IPS-18a (cell line): Measurements from ENCODE around the gene CYTH3.
A peak's percentile ranks its signal among the peaks of the same experiment; 100 is the strongest.

Experiments used
- H3K27ac ChIP-seq: one replicate; pipeline ENCODE4 v1.5.1; 2013; ENCODE audit warnings: low read length
- H3K27me3 ChIP-seq: one replicate; pipeline ENCODE4 v1.6.1; 2013; ENCODE audit warnings: mild to moderate bottlenecking, low read length; ENCODE audit not compliant: control insufficient read depth, insufficient read depth
- H3K36me3 ChIP-seq: one replicate; pipeline ENCODE4 v1.6.1; 2013; ENCODE audit warnings: low read depth, low read length; ENCODE audit not compliant: control insufficient read depth
- H3K4me1 ChIP-seq: one replicate; pipeline ENCODE4 v1.6.1; 2013; ENCODE audit warnings: low read depth, low read length; ENCODE audit not compliant: control insufficient read depth
- H3K4me3 ChIP-seq: one replicate; pipeline ENCODE4 v1.5.1; 2013; ENCODE audit warnings: low read length
- H3K9ac ChIP-seq: one replicate; pipeline ENCODE4 v1.6.1; 2013; ENCODE audit warnings: mild to moderate bottlenecking, low read length, moderate library complexity
- H3K9me3 ChIP-seq: one replicate; pipeline ENCODE4 v1.6.1; 2013; ENCODE audit warnings: low read depth, low read length; ENCODE audit not compliant: control insufficient read depth

Gene CYTH3

GRCh38 chr7:6278749-6279310 lies 6.4 kb upstream of the CYTH3 start:
- Histone ChIP-seq H3K36me3 (no peaks in the 10 kb centered on the region), H3K9ac (no peak overlapping the region), H3K27me3 (no peaks in the 10 kb centered on the region), H3K4me3 (no peak overlapping the region), H3K9me3 (no peaks in the 10 kb centered on the region), H3K4me1 (no peaks in the 10 kb centered on the region), H3K27ac (no peak overlapping the region)

GRCh38 chr7:6277476-6277875 lies 5.1 kb upstream of the CYTH3 start:
- no peaks in the 10 kb centered on the region for H3K36me3 ChIP-seq
- H3K4me1 ChIP-seq: peaks cover 3% of the 10 kb centered on the region
- H3K4me3 ChIP-seq: no peak overlapping the region
- peaks cover 5% of the 10 kb centered on the region for H3K27me3 ChIP-seq
- no peaks in the 10 kb centered on the region for H3K9me3 ChIP-seq
- no peak overlapping the region for H3K9ac ChIP-seq
- no peak overlapping the region for H3K27ac ChIP-seq

DNA sequence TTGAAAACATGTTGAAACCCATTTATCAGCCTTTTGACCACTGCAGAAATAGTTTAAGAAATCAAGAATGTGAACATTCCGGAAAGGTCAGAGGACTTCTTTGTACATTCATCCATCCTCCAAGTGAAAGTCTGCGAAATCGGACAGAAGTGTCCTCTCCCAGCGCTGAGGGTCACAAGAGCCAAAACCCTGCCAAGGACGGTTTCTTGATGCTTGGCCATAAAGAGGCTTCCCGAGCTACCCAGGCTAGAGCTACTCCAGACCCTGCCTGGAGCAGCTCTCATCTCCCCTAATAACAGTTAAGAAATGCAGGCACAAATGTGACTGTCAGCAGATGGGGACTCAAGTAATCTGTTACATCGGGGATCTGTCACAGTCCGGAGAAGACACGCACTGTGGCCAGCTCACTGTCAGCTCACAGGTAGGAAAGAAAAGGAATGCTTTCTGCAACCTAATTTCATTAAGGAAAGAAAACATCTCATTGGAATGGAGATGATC lies 4.5 kb upstream of the CYTH3 start:
- H3K27me3 ChIP-seq: peaks cover 5% of the 10 kb centered on the region
- no peak overlapping the region for H3K27ac ChIP-seq
- no peaks in the 10 kb centered on the region for H3K36me3 ChIP-seq
- no peak overlapping the region for H3K9ac ChIP-seq
- peaks cover 3% of the 10 kb centered on the region for H3K4me1 ChIP-seq
- H3K4me3 ChIP-seq: no peak overlapping the region
- no peaks in the 10 kb centered on the region for H3K9me3 ChIP-seq

DNA sequence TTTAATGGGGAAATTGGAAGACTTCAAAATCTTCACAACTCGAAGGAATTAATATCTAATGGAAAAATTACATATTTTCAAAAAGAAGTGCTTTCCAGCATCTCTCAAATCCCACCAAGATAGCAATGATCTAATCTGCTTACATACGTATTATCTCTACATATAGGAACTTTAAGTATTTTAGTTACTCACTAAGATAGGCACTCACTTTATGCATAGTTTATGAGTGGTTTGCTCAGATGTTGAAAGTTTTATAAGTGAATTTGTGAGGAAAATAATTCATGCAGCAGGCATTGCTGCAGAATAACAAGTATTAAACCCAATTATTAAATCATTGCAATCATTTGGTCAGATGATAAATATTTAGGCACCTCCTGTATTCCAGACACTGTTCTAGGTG lies 2.3 kb upstream of the CYTH3 start:
- Histone ChIP-seq H3K4me1 (peaks cover 12% of the 10 kb centered on the region), H3K27me3 (peaks cover 24% of the 10 kb centered on the region), H3K27ac (no peak overlapping the region), H3K4me3 (no peak overlapping the region), H3K9ac (no peak overlapping the region), H3K9me3 (no peaks in the 10 kb centered on the region), H3K36me3 (no peaks in the 10 kb centered on the region)

DNA sequence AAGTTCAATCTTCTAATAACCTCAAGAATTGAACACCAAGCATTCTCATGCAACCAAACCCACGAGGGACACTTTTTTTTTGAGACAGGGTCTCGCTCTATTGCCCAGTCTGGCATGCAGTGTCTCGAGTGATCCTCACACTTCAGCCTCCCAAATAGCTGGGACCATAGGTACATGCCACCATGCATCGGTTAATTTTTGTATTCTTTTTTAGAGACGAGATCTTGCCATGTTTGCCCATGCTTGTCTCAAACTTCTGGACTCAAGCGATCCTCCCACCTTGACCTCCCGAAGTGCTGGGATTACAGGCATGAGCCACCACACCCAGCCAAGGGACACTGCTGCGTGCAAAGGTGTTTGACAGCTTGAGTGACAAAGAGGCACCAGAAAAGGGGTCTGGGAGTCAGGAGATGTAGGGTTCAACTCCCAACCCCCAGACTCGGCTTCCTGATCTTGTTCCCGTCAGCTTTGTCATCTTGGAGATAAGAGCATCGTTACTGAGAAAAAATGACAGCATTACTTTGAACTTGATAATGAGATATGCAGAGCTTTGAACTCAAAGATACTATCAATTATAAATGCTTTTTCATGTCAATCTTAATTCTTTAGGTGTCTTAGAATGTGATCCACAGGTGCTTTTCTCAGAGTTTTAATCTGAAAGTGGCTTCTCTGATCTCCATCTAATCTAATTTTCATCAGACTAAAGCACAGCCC lies 1.6 kb upstream of the CYTH3 start:
- no peak overlapping the region for H3K9ac ChIP-seq
- no peaks in the 10 kb centered on the region for H3K36me3 ChIP-seq

DNA sequence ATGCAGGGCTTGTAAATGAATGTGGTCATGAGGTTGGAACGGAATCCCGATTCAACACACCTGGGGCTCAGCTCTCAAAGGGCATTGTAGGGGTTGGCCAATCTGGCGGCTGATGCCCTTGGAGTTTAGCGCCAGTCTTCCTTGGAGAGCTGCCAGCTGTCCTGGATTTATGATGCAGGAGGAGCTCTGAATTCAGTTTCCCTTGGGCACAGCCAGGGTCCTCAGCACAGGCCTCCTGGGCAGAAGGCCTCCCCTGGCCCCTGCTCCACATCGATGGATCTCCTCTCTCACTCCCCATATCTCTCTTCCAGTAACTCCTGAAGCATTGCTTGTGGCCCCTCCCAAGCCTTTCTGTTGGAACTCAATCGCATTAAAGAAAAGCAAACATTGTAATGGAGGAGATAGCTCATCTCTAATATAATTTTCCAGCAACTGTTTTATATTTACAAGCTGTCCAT lies 985 bp upstream of the CYTH3 start:
- peaks cover 24% of the 10 kb centered on the region for H3K27me3 ChIP-seq
- peaks cover 12% of the 10 kb centered on the region for H3K4me1 ChIP-seq
- H3K9ac ChIP-seq: no peak overlapping the region
- H3K36me3 ChIP-seq: no peaks in the 10 kb centered on the region
- no peak overlapping the region for H3K4me3 ChIP-seq
- no peak overlapping the region for H3K27ac ChIP-seq
- H3K9me3 ChIP-seq: no peaks in the 10 kb centered on the region

More for the DNA sequence above, 1.6 kb upstream of the CYTH3 start:
- Histone ChIP-seq H3K4me3 (no peak overlapping the region), H3K9me3 (no peaks in the 10 kb centered on the region), H3K27me3 (peaks cover 24% of the 10 kb centered on the region), H3K27ac (no peak overlapping the region), H3K4me1 (peaks cover 12% of the 10 kb centered on the region)

- H3K4me1 ChIP-seq: peaks cover 12% of the 10 kb centered on the region
- peak overlapping the region; percentile 34 for H3K9ac ChIP-seq
These were observed 557 bp downstream of the CYTH3 start for GRCh38 chr7:6271694-6272440.

DNA sequence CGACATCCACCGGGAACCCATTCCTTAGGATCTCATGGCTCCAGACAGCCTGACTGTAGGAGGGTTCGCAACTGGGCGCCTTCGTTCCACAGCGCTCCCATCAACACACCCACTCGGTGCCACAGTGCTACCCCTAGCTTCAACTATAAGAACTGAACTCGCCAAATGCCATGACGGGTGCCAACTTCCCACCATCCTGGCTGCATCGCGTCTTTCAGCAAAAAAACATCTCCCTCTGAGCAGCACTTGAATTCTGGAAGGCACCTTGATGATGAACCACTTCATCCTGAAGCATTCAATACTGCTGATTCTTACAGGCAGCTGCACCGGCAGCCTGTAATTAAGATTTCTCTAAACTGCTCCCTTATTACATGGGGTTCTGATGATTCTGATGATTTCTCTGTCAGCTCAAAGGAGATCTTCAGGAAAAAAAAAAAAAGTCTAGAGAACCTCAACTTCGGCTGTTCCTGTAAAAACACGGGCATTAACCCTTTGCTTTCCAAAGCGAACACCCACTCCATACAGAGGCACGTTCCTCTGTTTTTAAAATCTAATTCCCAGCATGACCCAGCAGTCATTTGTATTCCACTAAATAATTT lies 1.3 kb downstream of the CYTH3 start:
- no peaks in the 10 kb centered on the region for H3K9me3 ChIP-seq
- H3K4me3 ChIP-seq: peak overlapping the region; percentile 85
- peaks cover 12% of the 10 kb centered on the region for H3K4me1 ChIP-seq
- no peak overlapping the region for H3K27ac ChIP-seq
- peaks cover 24% of the 10 kb centered on the region for H3K27me3 ChIP-seq
- H3K36me3 ChIP-seq: no peaks in the 10 kb centered on the region
- peak overlapping the region; percentile 34 for H3K9ac ChIP-seq

More at GRCh38 chr7:6271694-6272440, 557 bp downstream of the CYTH3 start:
- Histone ChIP-seq H3K9me3 (no peaks in the 10 kb centered on the region), H3K27me3 (peaks cover 24% of the 10 kb centered on the region), H3K27ac (no peak overlapping the region), H3K4me3 (peak overlapping the region; percentile 85), H3K36me3 (no peaks in the 10 kb centered on the region)

DNA sequence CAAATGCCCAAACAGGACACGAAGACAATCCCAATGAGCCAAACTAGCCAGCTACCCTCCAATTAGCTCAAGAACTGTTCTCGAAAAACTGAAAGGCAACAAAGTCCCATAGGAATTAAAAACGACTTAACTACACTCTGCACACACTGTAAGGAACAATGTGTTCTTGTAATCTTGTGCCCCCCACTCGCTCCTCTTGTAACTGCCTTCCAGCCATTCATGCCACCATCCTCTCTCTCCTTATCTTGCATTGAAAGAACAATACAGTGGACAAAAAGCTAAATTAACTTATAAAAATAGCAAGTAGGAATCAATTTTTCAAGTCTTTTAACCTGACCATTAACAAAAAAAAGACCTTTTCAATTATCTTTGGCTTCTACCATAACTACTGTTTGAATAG lies 2.9 kb downstream of the CYTH3 start:
- Histone ChIP-seq H3K27ac (no peak overlapping the region), H3K36me3 (no peaks in the 10 kb centered on the region), H3K27me3 (peaks cover 24% of the 10 kb centered on the region), H3K9ac (no peak overlapping the region), H3K9me3 (no peaks in the 10 kb centered on the region), H3K4me3 (no peak overlapping the region), H3K4me1 (peaks cover 12% of the 10 kb centered on the region)

- Histone ChIP-seq H3K4me3 (no peak overlapping the region), H3K9ac (no peak overlapping the region), H3K4me1 (peaks cover 12% of the 10 kb centered on the region), H3K27me3 (peaks cover 24% of the 10 kb centered on the region), H3K36me3 (no peaks in the 10 kb centered on the region), H3K9me3 (no peaks in the 10 kb centered on the region), H3K27ac (no peak overlapping the region)
These were observed 3.5 kb downstream of the CYTH3 start for GRCh38 chr7:6268907-6269306.
